Measurements from ENCODE around the gene SBNO1.
"Not testable (repeated sequence)": the region's sequence is repeated elsewhere in the genome, so short reads cannot be mapped to it uniquely, and the experiment has no call there.

SBNO1 gene

GRCh38 chr12:123351349-123351748, 13.3 kb downstream of the SBNO1 start:
- DNase-seq (ENCODE audit: low spot score in 2 of 2): no peak
- Histone ChIP-seq H3K4me3 (no peak overlapping the region), H3K36me3 (replicated peaks) (peaks cover 26% of the 10 kb centered on the region), H3K27me3 (ENCODE audit: low read depth) (no peaks in the 10 kb centered on the region), H3K4me1 (peaks cover 5% of the 10 kb centered on the region), H3K9me3 (no peaks in the 10 kb centered on the region)
- in situ Hi-C loops (cut with MboI; ENCODE audit: low sequenced_read_pairs): no loop called here

GRCh38 chr12:123346946-123347345, 17.7 kb downstream of the SBNO1 start:
- DNase-seq (ENCODE audit: low spot score in 2 of 2): no peak
- in situ Hi-C loops (cut with MboI; ENCODE audit: low sequenced_read_pairs): no loop called here
- Histone ChIP-seq H3K4me1 (no peaks in the 10 kb centered on the region), H3K9me3 (no peaks in the 10 kb centered on the region), H3K36me3 (replicated peaks) (peaks cover 53% of the 10 kb centered on the region), H3K27me3 (ENCODE audit: low read depth) (no peaks in the 10 kb centered on the region), H3K4me3 (no peak overlapping the region)

- Histone ChIP-seq H3K4me3 (no peak overlapping the region), H3K9me3 (no peaks in the 10 kb centered on the region), H3K27me3 (ENCODE audit: low read depth) (no peaks in the 10 kb centered on the region), H3K4me1 (no peaks in the 10 kb centered on the region), H3K36me3 (replicated peaks) (peaks cover 77% of the 10 kb centered on the region)
- no peak for DNase-seq (ENCODE audit: low spot score in 2 of 2)
- in situ Hi-C loops (cut with MboI; ENCODE audit: low sequenced_read_pairs): no loop called here
These were observed 20.6 kb downstream of the SBNO1 start for GRCh38 chr12:123344086-123344485.

GRCh38 chr12:123337070-123337469, 27.6 kb downstream of the SBNO1 start:
- DNase-seq (ENCODE audit: low spot score in 2 of 2): no peak
- no peak overlapping the region for H3K4me3 ChIP-seq
- H3K36me3 ChIP-seq (replicated peaks): peaks cover 83% of the 10 kb centered on the region
- in situ Hi-C loops (cut with MboI; ENCODE audit: low sequenced_read_pairs): no loop called here
- no peaks in the 10 kb centered on the region for H3K4me1 ChIP-seq
- H3K27me3 ChIP-seq (ENCODE audit: low read depth): no peaks in the 10 kb centered on the region
- no peaks in the 10 kb centered on the region for H3K9me3 ChIP-seq

- DNase-seq (ENCODE audit: low spot score in 2 of 2): no peak
- in situ Hi-C loops (cut with MboI; ENCODE audit: low sequenced_read_pairs): no loop called here
- Histone ChIP-seq H3K36me3 (replicated peaks) (peaks cover 82% of the 10 kb centered on the region), H3K27me3 (ENCODE audit: low read depth) (no peaks in the 10 kb centered on the region), H3K4me3 (no peak overlapping the region), H3K4me1 (no peaks in the 10 kb centered on the region), H3K9me3 (no peaks in the 10 kb centered on the region)
These were observed 28.1 kb downstream of the SBNO1 start for GRCh38 chr12:123336530-123336929.

- no peak for DNase-seq (ENCODE audit: low spot score in 2 of 2)
- H3K36me3 ChIP-seq (replicated peaks): peaks cover 82% of the 10 kb centered on the region
- no peaks in the 10 kb centered on the region for H3K9me3 ChIP-seq
- H3K4me3 ChIP-seq: no peak overlapping the region
- no peaks in the 10 kb centered on the region for H3K27me3 ChIP-seq (ENCODE audit: low read depth)
- H3K4me1 ChIP-seq: no peaks in the 10 kb centered on the region
- in situ Hi-C loops (cut with MboI; ENCODE audit: low sequenced_read_pairs): no loop called here
These were observed 29.2 kb downstream of the SBNO1 start for GRCh38 chr12:123335490-123335889.

GRCh38 chr12:123329799-123330198, 34.8 kb downstream of the SBNO1 start:
- no peaks in the 10 kb centered on the region for H3K4me1 ChIP-seq
- H3K27me3 ChIP-seq (ENCODE audit: low read depth): no peaks in the 10 kb centered on the region
- H3K9me3 ChIP-seq: no peaks in the 10 kb centered on the region
- H3K4me3 ChIP-seq: no peak overlapping the region
- in situ Hi-C loops (cut with MboI; ENCODE audit: low sequenced_read_pairs): no loop called here
- peaks cover 95% of the 10 kb centered on the region for H3K36me3 ChIP-seq (replicated peaks)
- no peak for DNase-seq (ENCODE audit: low spot score in 2 of 2)

GRCh38 chr12:123319826-123320225, 44.8 kb downstream of the SBNO1 start:
- in situ Hi-C loops (cut with MboI; ENCODE audit: low sequenced_read_pairs): loop anchor here (25.0 kb wide), 2 partner anchors 292 to 808 kb away; partner anchors contain the start of genes DDX55 and ZCCHC8
- peaks cover 92% of the 10 kb centered on the region for H3K36me3 ChIP-seq (replicated peaks)
- H3K4me3 ChIP-seq: no peak overlapping the region
- no peak for DNase-seq (ENCODE audit: low spot score in 2 of 2)
- H3K27me3 ChIP-seq (ENCODE audit: low read depth): no peaks in the 10 kb centered on the region
- H3K9me3 ChIP-seq: no peaks in the 10 kb centered on the region
- H3K4me1 ChIP-seq: no peaks in the 10 kb centered on the region

GRCh38 chr12:123319273-123319672, 45.4 kb downstream of the SBNO1 start:
- Histone ChIP-seq H3K4me1 (no peaks in the 10 kb centered on the region), H3K9me3 (no peaks in the 10 kb centered on the region), H3K36me3 (replicated peaks) (peaks cover 93% of the 10 kb centered on the region), H3K4me3 (no peak overlapping the region), H3K27me3 (ENCODE audit: low read depth) (no peaks in the 10 kb centered on the region)
- DNase-seq (ENCODE audit: low spot score in 2 of 2): no peak
- in situ Hi-C loops (cut with MboI; ENCODE audit: low sequenced_read_pairs): loop anchor here (25.0 kb wide), 2 partner anchors 293 to 807 kb away; partner anchors contain the start of genes DDX55 and ZCCHC8

GRCh38 chr12:123313046-123313445, 51.6 kb downstream of the SBNO1 start:
- H3K9me3 ChIP-seq: not testable (repeated sequence)
- peaks cover 91% of the 10 kb centered on the region for H3K36me3 ChIP-seq (replicated peaks)

GRCh38 chr12:123306200-123306599, 58.4 kb downstream of the SBNO1 start:
- Histone ChIP-seq H3K9me3 (no peaks in the 10 kb centered on the region), H3K4me3 (no peak overlapping the region), H3K27me3 (ENCODE audit: low read depth) (no peaks in the 10 kb centered on the region), H3K4me1 (no peaks in the 10 kb centered on the region), H3K36me3 (replicated peaks) (peaks cover 81% of the 10 kb centered on the region)
- in situ Hi-C loops (cut with MboI; ENCODE audit: low sequenced_read_pairs): loop anchor here (25.0 kb wide), 2 partner anchors 306 to 794 kb away; partner anchors contain the start of genes DDX55 and ZCCHC8
- no peak for DNase-seq (ENCODE audit: low spot score in 2 of 2)

More at GRCh38 chr12:123313046-123313445, 51.6 kb downstream of the SBNO1 start:
- in situ Hi-C loops (cut with MboI; ENCODE audit: low sequenced_read_pairs): loop anchor here (25.0 kb wide), 2 partner anchors 299 to 801 kb away; partner anchors contain the start of genes DDX55 and ZCCHC8
- not testable (repeated sequence) for H3K4me1 ChIP-seq; H3K27me3 ChIP-seq (ENCODE audit: low read depth); H3K4me3 ChIP-seq; DNase-seq (ENCODE audit: low spot score in 2 of 2)

GRCh38 chr12:123305136-123305535, 59.5 kb downstream of the SBNO1 start:
- Histone ChIP-seq H3K27me3 (ENCODE audit: low read depth) (no peaks in the 10 kb centered on the region), H3K9me3 (no peaks in the 10 kb centered on the region), H3K36me3 (replicated peaks) (peaks cover 76% of the 10 kb centered on the region), H3K4me3 (no peak overlapping the region), H3K4me1 (no peaks in the 10 kb centered on the region)
- in situ Hi-C loops (cut with MboI; ENCODE audit: low sequenced_read_pairs): loop anchor here (25.0 kb wide), 2 partner anchors 307 to 793 kb away; partner anchors contain the start of genes DDX55 and ZCCHC8
- DNase-seq (ENCODE audit: low spot score in 2 of 2): no peak

- Histone ChIP-seq H3K4me3 (no peak overlapping the region), H3K4me1 (no peaks in the 10 kb centered on the region), H3K9me3 (no peaks in the 10 kb centered on the region), H3K36me3 (replicated peaks) (peaks cover 62% of the 10 kb centered on the region), H3K27me3 (ENCODE audit: low read depth) (no peaks in the 10 kb centered on the region)
- in situ Hi-C loops (cut with MboI; ENCODE audit: low sequenced_read_pairs): no loop called here
- no peak for DNase-seq (ENCODE audit: low spot score in 2 of 2)
These were observed 71.4 kb downstream of the SBNO1 start for GRCh38 chr12:123293178-123293760.

GRCh38 chr12:123289911-123290310, 74.7 kb downstream of the SBNO1 start:
- H3K27me3 ChIP-seq (ENCODE audit: low read depth): no peaks in the 10 kb centered on the region
- in situ Hi-C loops (cut with MboI; ENCODE audit: low sequenced_read_pairs): no loop called here
- no peaks in the 10 kb centered on the region for H3K9me3 ChIP-seq
- DNase-seq (ENCODE audit: low spot score in 2 of 2): no peak
- H3K4me1 ChIP-seq: peaks cover 2% of the 10 kb centered on the region; the same call in 1 of the 2 replicates
- no peak overlapping the region for H3K4me3 ChIP-seq
- H3K36me3 ChIP-seq (replicated peaks): peaks cover 34% of the 10 kb centered on the region

All from HAP-1 (cell line).